Measurements from ENCODE around the gene APRT. TPM values are rescaled to one million over a fixed set of nuclear protein-coding genes. Genes with fewer than 3 reads are reported as not detected.
"Not testable (repeated sequence)": the region's sequence is repeated elsewhere in the genome, so short reads cannot be mapped to it uniquely, and the experiment has no call there.

APRT gene
- total RNA-seq, 1 donor from 2014 or later: 54.4 TPM

DNA sequence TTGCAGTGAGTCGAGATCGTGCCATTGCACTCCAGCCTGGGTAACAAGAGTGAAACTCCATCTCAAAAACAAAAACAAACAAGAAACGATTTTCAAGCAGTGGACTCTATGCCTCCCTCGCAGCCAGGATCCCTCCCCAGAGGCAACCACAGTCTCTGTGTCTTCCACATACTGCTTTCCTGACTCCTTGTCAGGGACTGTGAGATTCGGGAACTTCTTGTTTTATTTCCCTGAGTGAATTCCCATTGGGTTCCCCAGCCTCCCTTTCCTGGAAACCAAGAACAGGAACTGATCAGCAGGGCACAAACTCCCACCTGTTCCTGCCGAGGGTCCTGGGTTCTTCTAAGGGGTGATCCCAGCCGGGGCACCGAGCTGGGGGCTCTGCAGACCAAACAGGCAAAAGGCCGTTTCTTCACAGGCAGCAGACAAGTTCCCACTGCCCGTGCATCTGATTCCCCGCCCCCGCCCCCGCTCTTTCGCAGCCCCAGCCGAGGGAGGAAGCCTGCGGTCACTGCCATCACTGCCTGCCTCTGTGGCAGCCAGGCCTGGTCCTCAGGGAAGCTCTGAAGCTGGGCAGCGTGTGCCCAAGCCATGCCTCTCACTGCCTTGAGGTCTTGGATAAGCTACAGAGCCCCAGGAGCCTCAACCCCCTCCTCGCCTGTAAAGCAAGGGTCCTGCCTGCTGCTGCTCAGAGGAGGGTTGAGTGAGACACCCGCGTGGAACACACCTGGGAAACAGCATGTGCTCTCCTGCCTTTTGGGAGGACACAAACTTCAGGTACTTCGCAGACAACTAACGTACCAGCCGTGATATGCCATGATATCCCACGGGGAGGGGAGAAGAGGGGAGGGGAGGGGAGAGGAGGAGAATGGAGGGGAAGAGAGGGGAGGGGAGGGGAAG, 21.2 kb downstream of the APRT start:
- Mint-ChIP-seq H3K4me1 (ENCODE audit: low read depth, unreplicated experiment) (peaks cover 4% of the 10 kb centered on the region), H3K36me3 (ENCODE audit: unreplicated experiment) (no peaks in the 10 kb centered on the region), H3K27ac (ENCODE audit: unreplicated experiment) (no peak overlapping the region), H3K27me3 (ENCODE audit: unreplicated experiment) (peaks cover 5% of the 10 kb centered on the region), H3K9me3 (ENCODE audit: unreplicated experiment) (no peaks in the 10 kb centered on the region), H3K4me3 (ENCODE audit: unreplicated experiment) (no peak overlapping the region)
- DNase-seq: no peak
- TF ChIP-seq, protein P1, sequence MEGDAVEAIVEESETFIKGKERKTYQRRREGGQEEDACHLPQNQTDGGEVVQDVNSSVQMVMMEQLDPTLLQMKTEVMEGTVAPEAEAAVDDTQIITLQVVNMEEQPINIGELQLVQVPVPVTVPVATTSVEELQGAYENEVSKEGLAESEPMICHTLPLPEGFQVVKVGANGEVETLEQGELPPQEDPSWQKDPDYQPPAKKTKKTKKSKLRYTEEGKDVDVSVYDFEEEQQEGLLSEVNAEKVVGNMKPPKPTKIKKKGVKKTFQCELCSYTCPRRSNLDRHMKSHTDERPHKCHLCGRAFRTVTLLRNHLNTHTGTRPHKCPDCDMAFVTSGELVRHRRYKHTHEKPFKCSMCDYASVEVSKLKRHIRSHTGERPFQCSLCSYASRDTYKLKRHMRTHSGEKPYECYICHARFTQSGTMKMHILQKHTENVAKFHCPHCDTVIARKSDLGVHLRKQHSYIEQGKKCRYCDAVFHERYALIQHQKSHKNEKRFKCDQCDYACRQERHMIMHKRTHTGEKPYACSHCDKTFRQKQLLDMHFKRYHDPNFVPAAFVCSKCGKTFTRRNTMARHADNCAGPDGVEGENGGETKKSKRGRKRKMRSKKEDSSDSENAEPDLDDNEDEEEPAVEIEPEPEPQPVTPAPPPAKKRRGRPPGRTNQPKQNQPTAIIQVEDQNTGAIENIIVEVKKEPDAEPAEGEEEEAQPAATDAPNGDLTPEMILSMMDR (IDR thresholded peaks at IDR 0.05; ENCODE audit: partially characterized antibody, unreplicated experiment): no peak

GRCh38 chr16:88789594-88789993, 22.1 kb downstream of the APRT start:
- Mint-ChIP-seq H3K36me3 (ENCODE audit: unreplicated experiment) (no peaks in the 10 kb centered on the region), H3K4me3 (ENCODE audit: unreplicated experiment) (no peak overlapping the region), H3K4me1 (ENCODE audit: low read depth, unreplicated experiment) (peaks cover 4% of the 10 kb centered on the region), H3K9me3 (ENCODE audit: unreplicated experiment) (no peaks in the 10 kb centered on the region), H3K27ac (ENCODE audit: unreplicated experiment) (no peak overlapping the region), H3K27me3 (ENCODE audit: unreplicated experiment) (peaks cover 5% of the 10 kb centered on the region)
- DNase-seq: no peak
- TF ChIP-seq, protein P1 (IDR thresholded peaks at IDR 0.05; ENCODE audit: partially characterized antibody, unreplicated experiment): no peak

- H3K4me1 Mint-ChIP-seq (ENCODE audit: low read depth, unreplicated experiment); DNase-seq; H3K27me3 Mint-ChIP-seq (ENCODE audit: unreplicated experiment); H3K27ac Mint-ChIP-seq (ENCODE audit: unreplicated experiment); H3K9me3 Mint-ChIP-seq (ENCODE audit: unreplicated experiment); H3K4me3 Mint-ChIP-seq (ENCODE audit: unreplicated experiment); H3K36me3 Mint-ChIP-seq (ENCODE audit: unreplicated experiment): not testable (repeated sequence)
Measured at GRCh38 chr16:88788749-88789148, 23.0 kb downstream of the APRT start.

DNA sequence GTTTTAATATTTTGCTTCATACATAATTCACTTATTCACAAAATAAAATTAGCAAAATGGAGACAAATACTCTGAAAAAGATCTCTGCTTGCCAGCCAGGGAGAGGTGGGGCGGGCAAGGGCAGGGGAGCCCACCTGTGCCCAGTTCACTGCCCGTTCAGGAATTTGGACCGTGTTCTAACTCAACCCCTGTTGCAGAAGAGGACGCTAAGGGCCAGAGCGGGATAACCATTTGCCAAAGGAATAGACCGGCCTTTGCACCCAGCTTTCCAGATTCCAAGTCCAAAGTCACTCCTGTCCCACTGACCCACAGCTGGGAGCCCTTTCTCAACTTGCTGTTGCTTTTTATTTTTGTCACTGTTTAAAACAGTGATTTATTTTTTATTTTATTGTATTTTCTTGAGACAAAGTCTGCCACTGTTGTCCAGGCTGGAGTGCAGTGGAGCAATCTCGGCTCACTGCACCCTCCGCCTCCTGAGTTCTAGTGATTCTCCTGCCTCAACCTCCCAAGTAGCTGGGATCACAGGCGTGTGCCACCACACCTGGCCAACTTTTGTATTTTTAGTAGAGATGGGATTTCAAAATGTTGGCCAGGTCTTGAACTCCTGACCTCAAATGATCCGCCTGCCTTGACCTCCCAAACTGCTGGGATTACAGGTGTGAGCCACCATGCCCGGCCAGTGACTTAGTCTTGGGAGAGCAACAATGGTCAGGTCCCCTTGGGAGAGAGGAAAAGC, 24.0 kb downstream of the APRT start:
- Mint-ChIP-seq H3K4me3 (ENCODE audit: unreplicated experiment) (no peak overlapping the region), H3K27ac (ENCODE audit: unreplicated experiment) (no peak overlapping the region), H3K27me3 (ENCODE audit: unreplicated experiment) (peaks cover 8% of the 10 kb centered on the region), H3K36me3 (ENCODE audit: unreplicated experiment) (no peaks in the 10 kb centered on the region), H3K9me3 (ENCODE audit: unreplicated experiment) (no peaks in the 10 kb centered on the region), H3K4me1 (ENCODE audit: low read depth, unreplicated experiment) (peaks cover 9% of the 10 kb centered on the region)
- TF ChIP-seq, protein P1 (IDR thresholded peaks at IDR 0.05; ENCODE audit: partially characterized antibody, unreplicated experiment): no peak
- DNase-seq: no peak

GRCh38 chr16:88785106-88785924, 26.4 kb downstream of the APRT start, which contains the start of gene PIEZO1:
Gene PIEZO1, minus strand, starts transcription at chr16:88785220. Its CDS starts 256 bp downstream, at chr16:88784964.
- no peak within 1 kb of the TSS for H3K27ac Mint-ChIP-seq (ENCODE audit: unreplicated experiment)
- no peak for DNase-seq

More at GRCh38 chr16:88785106-88785924, 26.4 kb downstream of the APRT start, which contains the start of gene PIEZO1:
- H3K9me3 Mint-ChIP-seq (ENCODE audit: unreplicated experiment): peaks cover 2% of the 10 kb centered on the region
- no peaks in the 10 kb centered on the region for H3K36me3 Mint-ChIP-seq (ENCODE audit: unreplicated experiment)
- TF ChIP-seq, protein P1 (IDR thresholded peaks at IDR 0.05; ENCODE audit: partially characterized antibody, unreplicated experiment): peak; percentile 44
- H3K4me1 Mint-ChIP-seq (ENCODE audit: low read depth, unreplicated experiment): peaks cover 10% of the 10 kb centered on the region
- H3K4me3 Mint-ChIP-seq (ENCODE audit: unreplicated experiment): peak within 1 kb of the TSS; percentile 61
- H3K27me3 Mint-ChIP-seq (ENCODE audit: unreplicated experiment): peaks cover 8% of the 10 kb centered on the region

Measured in glutamatergic neuron (in vitro differentiated cells).